Measurements from ENCODE around the gene OBP2A. TPM values are rescaled to one million over a fixed set of nuclear protein-coding genes. Genes with fewer than 3 reads are reported as not detected.

Gene OBP2A
- total RNA-seq, 1 donor from 2014 or later, result not detected

DNA sequence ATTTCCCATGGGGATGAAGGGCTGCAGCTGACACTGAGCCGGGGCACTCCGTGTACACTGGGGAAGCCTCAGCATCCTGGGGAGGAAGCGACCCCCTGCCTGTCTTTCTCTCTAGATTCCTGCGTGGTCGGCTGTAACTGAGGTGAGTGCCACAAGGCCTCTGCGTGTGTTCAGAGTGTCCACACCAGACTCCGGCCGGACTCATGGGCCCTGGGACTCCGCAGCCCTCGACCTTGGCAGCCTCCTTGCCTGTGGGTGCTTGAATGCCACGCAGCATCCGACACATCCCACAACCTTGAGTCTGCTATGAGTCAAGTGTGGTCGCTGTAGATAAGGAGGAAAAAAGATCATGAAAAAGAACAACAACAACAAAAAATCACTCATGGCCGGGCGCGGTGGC is 39.0 kb downstream of the OBP2A start:
- Mint-ChIP-seq H3K36me3 (ENCODE audit: low read depth) (no peaks in the 10 kb centered on the region), H3K9me3 (no peaks in the 10 kb centered on the region), H3K4me3 (no peak overlapping the region), H3K27me3 (peaks cover 7% of the 10 kb centered on the region), H3K4me1 (no peaks in the 10 kb centered on the region), H3K27ac (no peak overlapping the region)
- ATAC-seq (ENCODE audit: low read depth), result no peak
- intact Hi-C loops (cut with micrococcal nuclease), result no loop called here
- ChIA-PET POLR2A (no interaction called here), CTCF (no interaction called here)
- TF ChIP-seq, protein P1, sequence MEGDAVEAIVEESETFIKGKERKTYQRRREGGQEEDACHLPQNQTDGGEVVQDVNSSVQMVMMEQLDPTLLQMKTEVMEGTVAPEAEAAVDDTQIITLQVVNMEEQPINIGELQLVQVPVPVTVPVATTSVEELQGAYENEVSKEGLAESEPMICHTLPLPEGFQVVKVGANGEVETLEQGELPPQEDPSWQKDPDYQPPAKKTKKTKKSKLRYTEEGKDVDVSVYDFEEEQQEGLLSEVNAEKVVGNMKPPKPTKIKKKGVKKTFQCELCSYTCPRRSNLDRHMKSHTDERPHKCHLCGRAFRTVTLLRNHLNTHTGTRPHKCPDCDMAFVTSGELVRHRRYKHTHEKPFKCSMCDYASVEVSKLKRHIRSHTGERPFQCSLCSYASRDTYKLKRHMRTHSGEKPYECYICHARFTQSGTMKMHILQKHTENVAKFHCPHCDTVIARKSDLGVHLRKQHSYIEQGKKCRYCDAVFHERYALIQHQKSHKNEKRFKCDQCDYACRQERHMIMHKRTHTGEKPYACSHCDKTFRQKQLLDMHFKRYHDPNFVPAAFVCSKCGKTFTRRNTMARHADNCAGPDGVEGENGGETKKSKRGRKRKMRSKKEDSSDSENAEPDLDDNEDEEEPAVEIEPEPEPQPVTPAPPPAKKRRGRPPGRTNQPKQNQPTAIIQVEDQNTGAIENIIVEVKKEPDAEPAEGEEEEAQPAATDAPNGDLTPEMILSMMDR (IDR thresholded peaks at IDR 0.05), result no peak
- DNase-seq, result no peak

DNA sequence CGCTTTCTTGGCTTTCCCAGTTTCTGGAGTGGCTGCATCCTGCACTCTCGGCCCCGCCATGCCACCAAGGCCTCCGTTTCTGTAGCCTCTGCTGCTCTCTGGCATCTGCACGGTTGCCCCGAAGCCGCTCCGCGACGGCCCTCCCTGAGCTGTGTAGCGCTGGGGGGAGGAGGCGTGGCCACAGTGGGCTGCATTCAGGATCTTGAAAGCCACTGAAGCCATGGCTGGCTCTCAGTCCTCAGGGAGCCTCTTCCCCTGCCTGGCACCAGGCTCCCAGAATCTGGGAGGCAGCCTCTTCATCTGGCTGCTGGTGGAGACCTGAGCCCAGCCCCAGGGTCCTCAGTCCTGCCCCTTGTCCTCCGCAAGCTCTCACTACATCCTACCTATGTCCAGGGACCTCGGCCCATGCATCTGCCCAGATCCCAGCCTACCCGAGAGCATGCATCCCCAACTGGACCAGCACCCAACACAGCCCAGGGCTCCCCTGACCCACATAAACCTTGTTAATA is 40.7 kb downstream of the OBP2A start:
- Mint-ChIP-seq H3K9me3 (no peaks in the 10 kb centered on the region), H3K27me3 (peaks cover 11% of the 10 kb centered on the region), H3K4me1 (no peaks in the 10 kb centered on the region), H3K27ac (no peak overlapping the region), H3K36me3 (ENCODE audit: low read depth) (no peaks in the 10 kb centered on the region), H3K4me3 (no peak overlapping the region)
- intact Hi-C loops (cut with micrococcal nuclease), result no loop called here
- ATAC-seq (ENCODE audit: low read depth) (no peak), DNase-seq (no peak)
- TF ChIP-seq, protein P1 (IDR thresholded peaks at IDR 0.05), result no peak
- ChIA-PET CTCF (no interaction called here), POLR2A (no interaction called here)

DNA sequence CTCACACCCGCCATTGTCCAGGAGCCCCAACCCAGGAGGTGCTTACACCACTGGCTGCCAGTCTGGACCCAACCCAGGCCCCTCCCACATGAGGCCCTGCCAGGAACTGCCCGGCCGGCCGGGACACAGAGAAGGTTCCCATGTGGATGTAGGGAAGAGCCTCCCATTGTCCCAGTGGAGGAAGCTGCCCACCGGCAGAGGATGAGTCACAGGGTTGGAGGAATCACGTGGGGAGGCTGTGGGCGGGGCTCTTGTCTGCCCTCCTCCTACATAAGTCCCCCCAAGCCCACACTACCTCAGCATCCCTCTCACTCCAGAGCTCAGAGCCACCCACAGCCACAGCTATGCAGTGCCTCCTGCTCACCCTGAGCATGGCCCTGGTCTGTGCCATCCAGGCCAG is 41.7 kb downstream of the OBP2A start:
- Mint-ChIP-seq H3K27ac (no peak overlapping the region), H3K4me3 (no peak overlapping the region), H3K36me3 (ENCODE audit: low read depth) (no peaks in the 10 kb centered on the region), H3K4me1 (no peaks in the 10 kb centered on the region), H3K27me3 (peaks cover 6% of the 10 kb centered on the region), H3K9me3 (no peaks in the 10 kb centered on the region)
- ChIA-PET POLR2A (no interaction called here), CTCF (no interaction called here)
- ATAC-seq (ENCODE audit: low read depth), result no peak
- TF ChIP-seq, protein P1 (IDR thresholded peaks at IDR 0.05), result no peak
- intact Hi-C loops (cut with micrococcal nuclease), result no loop called here
- DNase-seq, result no peak

DNA sequence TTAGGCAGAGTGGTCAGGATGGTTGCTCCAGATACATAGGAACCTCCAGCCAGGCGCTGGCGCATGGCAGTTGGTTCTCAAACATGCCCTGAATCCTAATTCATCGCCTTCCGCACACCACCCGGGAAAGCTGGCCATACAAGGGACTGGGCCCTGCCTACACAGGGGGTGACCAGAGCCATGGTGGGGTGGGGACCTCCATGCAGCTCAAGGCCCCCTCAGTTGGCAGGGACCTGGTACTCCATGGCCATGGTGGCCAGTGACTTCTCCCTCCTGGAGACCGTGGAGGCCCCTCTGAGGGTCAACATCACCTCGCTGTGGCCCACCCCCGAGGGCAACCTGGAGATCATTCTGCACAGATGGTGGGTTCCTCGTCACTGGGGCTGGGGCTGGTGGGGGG is 42.4 kb downstream of the OBP2A start:
- Mint-ChIP-seq H3K4me3 (no peak overlapping the region), H3K27ac (no peak overlapping the region), H3K4me1 (no peaks in the 10 kb centered on the region), H3K36me3 (ENCODE audit: low read depth) (no peaks in the 10 kb centered on the region), H3K27me3 (peaks cover 6% of the 10 kb centered on the region), H3K9me3 (no peaks in the 10 kb centered on the region)
- TF ChIP-seq, protein P1 (IDR thresholded peaks at IDR 0.05), result no peak
- ATAC-seq (ENCODE audit: low read depth) (no peak), DNase-seq (no peak)
- ChIA-PET CTCF (no interaction called here), POLR2A (no interaction called here)
- intact Hi-C loops (cut with micrococcal nuclease), result no loop called here

DNA sequence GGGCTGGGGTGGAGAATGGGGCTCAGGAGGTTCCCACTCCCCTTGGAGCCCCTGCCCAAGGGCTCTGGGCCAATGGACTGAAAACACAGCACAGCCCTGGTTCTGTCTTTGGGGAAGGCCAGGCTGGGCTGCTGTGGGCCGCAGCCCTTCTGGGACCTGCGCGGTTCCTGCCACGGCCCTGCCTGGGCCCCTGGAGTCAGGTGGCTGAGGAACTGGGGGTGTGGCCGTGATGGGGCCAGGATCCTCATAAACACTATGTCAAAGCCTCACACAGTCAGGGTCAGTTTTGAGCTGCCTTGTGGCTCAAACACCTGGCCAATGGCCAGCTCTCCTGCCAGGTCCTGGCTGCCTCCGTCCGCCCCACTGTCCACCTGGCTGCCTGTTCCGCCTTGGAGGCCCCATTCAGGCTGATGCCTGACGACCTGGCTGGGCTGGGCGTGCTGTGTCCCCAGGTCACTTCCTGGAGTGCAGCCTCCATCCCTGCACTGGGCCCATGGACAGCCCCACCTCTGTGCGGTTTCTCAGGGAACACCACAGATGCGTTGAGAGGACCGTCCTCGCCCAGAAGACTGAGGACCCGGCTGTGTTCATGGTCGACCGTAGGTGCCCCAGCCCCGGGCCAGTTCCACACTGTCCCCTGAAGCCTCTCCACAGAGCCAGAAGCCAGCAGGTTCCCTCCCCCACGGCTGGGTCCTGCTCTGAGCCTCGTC is 43.1 kb downstream of the OBP2A start:
- Mint-ChIP-seq H3K4me1 (no peaks in the 10 kb centered on the region), H3K4me3 (no peak overlapping the region), H3K27me3 (peaks cover 6% of the 10 kb centered on the region), H3K36me3 (ENCODE audit: low read depth) (no peaks in the 10 kb centered on the region), H3K9me3 (no peaks in the 10 kb centered on the region), H3K27ac (no peak overlapping the region)
- ChIA-PET POLR2A (no interaction called here), CTCF (no interaction called here)
- intact Hi-C loops (cut with micrococcal nuclease), result no loop called here
- ATAC-seq (ENCODE audit: low read depth), result no peak
- DNase-seq, result no peak
- TF ChIP-seq, protein P1 (IDR thresholded peaks at IDR 0.05), result no peak
